ENCODE measurements around the gene OSBPL6. TPM values are rescaled to one million over a fixed set of nuclear protein-coding genes. Genes with fewer than 3 reads are reported as not detected.
"Not testable (repeated sequence)": the region's sequence is repeated elsewhere in the genome, so short reads cannot be mapped to it uniquely, and the experiment has no call there.

OSBPL6 gene
- total RNA-seq, 1 donor from 2014 or later = 6.9 TPM

DNA sequence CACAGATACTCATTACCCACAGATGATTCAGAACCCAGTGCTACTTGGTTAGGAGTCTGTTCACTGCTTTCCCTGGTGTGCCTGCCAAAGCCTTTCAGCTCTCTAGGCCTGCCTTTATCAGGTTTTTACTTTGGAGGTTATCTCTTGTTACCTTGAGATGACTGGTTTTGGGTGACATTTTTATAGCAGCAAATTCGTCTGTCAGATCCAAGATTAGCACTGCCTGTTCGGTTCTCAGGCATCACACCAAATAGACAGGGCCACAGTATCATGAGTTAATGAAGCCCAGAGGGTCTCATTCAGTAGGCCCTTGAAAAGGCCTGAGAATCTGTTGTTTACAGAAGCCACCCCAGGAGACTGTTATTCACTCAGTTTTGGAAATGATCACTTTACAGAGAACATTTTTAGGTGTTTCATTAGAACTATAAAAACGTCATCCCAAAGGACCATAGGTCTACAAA, 121.2 kb downstream of the OSBPL6 start:
- no peak for TF ChIP-seq CTCF (conservative IDR thresholded peaks at IDR 0.05)
- H3K4me3 Mint-ChIP-seq = no peak overlapping the region
- no peaks in the 10 kb centered on the region for H3K4me1 Mint-ChIP-seq (ENCODE audit: unreplicated experiment)
- H3K27me3 Mint-ChIP-seq = peaks cover 12% of the 10 kb centered on the region
- peaks cover 8% of the 10 kb centered on the region for H3K36me3 Mint-ChIP-seq
- H3K9me3 Mint-ChIP-seq = peaks cover 5% of the 10 kb centered on the region
- no peak overlapping the region for H3K27ac Mint-ChIP-seq
- no peak for DNase-seq (ENCODE audit: extremely low spot score, unreplicated experiment)

GRCh38 chr2:178317811-178318210, 123.5 kb downstream of the OSBPL6 start:
- Mint-ChIP-seq H3K9me3 (no peaks in the 10 kb centered on the region), H3K4me1 (ENCODE audit: unreplicated experiment) (no peaks in the 10 kb centered on the region), H3K27ac (no peak overlapping the region), H3K4me3 (no peak overlapping the region), H3K27me3 (no peaks in the 10 kb centered on the region), H3K36me3 (no peaks in the 10 kb centered on the region)
- TF ChIP-seq CTCF (conservative IDR thresholded peaks at IDR 0.05) = no peak
- no peak for DNase-seq (ENCODE audit: extremely low spot score, unreplicated experiment)

GRCh38 chr2:178320011-178320585, 125.8 kb downstream of the OSBPL6 start:
- no peak for DNase-seq (ENCODE audit: extremely low spot score, unreplicated experiment)
- Mint-ChIP-seq H3K4me1 (ENCODE audit: unreplicated experiment) (no peaks in the 10 kb centered on the region), H3K9me3 (no peaks in the 10 kb centered on the region), H3K4me3 (no peak overlapping the region), H3K27ac (no peak overlapping the region), H3K36me3 (no peaks in the 10 kb centered on the region), H3K27me3 (no peaks in the 10 kb centered on the region)
- TF ChIP-seq CTCF (conservative IDR thresholded peaks at IDR 0.05) = no peak

DNA sequence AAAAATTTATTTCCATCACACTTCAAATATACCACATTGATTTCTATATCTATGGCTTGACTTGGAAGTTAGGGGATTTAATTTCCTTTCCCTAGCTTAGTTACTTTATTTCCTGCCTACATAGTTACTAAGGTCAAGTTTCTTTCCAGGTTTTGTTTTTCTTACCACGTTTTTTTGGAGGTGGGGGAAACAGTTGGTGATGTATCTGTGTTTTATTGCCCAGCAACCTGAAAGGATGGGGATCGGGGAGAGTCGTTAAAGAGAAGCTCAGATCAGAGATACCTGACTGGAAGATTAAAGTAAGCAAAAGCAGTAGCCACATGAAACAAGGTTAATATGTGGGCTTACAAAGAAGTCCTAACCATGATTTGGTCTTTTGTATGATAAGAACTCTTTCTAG, 127.8 kb downstream of the OSBPL6 start:
- no peak for TF ChIP-seq CTCF (conservative IDR thresholded peaks at IDR 0.05)
- no peaks in the 10 kb centered on the region for H3K9me3 Mint-ChIP-seq
- H3K36me3 Mint-ChIP-seq = no peaks in the 10 kb centered on the region
- no peaks in the 10 kb centered on the region for H3K27me3 Mint-ChIP-seq
- DNase-seq (ENCODE audit: extremely low spot score, unreplicated experiment) = no peak
- H3K27ac Mint-ChIP-seq = no peak overlapping the region
- no peaks in the 10 kb centered on the region for H3K4me1 Mint-ChIP-seq (ENCODE audit: unreplicated experiment)
- H3K4me3 Mint-ChIP-seq = no peak overlapping the region

DNA sequence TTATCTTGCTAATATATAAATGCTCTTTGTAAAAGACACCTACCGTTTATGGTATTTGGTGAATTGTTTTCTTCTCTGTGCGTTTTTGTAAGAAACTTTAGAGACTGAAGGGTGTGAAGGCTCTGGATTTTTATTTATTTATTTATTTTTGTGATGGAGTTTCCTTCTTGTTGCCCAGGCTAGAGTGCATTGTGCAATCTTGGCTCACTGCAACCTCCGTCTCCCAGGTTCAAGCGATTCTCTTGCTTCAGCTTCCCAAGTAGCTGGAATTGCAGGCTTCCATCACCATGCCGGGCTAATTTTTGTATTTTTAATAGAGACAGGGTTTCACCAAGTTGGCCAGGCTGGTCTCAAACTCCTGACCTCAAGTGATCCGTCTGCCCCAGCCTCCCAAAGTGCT, 129.0 kb downstream of the OSBPL6 start:
- H3K27me3 Mint-ChIP-seq; H3K4me1 Mint-ChIP-seq (ENCODE audit: unreplicated experiment); H3K27ac Mint-ChIP-seq; H3K4me3 Mint-ChIP-seq; H3K36me3 Mint-ChIP-seq; DNase-seq (ENCODE audit: extremely low spot score, unreplicated experiment); H3K9me3 Mint-ChIP-seq: not testable (repeated sequence)

DNA sequence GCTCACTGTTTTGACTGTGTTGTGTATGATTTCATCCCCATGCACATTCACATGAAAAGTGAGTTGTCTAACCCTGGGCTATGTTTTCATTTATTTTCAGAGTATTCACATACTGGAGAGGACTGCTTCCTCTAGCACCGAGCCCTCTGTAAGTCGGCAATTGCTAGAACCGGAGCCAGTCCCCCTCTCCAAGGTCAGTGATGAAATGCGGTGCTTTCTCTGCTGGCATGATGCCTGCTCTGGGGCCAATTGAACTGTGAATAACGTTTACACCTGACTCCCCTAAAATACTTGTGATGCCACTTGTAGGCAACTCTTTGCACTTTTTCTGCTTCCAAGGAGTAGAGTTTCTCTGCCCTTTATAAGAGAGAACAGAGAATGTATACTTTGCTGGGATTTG, 129.8 kb downstream of the OSBPL6 start:
- no peaks in the 10 kb centered on the region for H3K9me3 Mint-ChIP-seq
- no peak overlapping the region for H3K4me3 Mint-ChIP-seq
- H3K36me3 Mint-ChIP-seq = no peaks in the 10 kb centered on the region
- no peaks in the 10 kb centered on the region for H3K27me3 Mint-ChIP-seq
- no peak for DNase-seq (ENCODE audit: extremely low spot score, unreplicated experiment)
- no peaks in the 10 kb centered on the region for H3K4me1 Mint-ChIP-seq (ENCODE audit: unreplicated experiment)
- no peak overlapping the region for H3K27ac Mint-ChIP-seq
- no peak for TF ChIP-seq CTCF (conservative IDR thresholded peaks at IDR 0.05)
